Fibroblast of skin of right quadriceps (primary cell): ENCODE results near the gene MEGF8.
"Not testable (repeated sequence)": the region's sequence is repeated elsewhere in the genome, so short reads cannot be mapped to it uniquely, and the experiment has no call there.

Experiments used
- DNase-seq: peaks from one replicate; pipeline ENCODE4 v3.0.0-alpha.2; 2013

MEGF8 gene

GRCh38 chr19:42311657-42312056 lies 13.8 kb upstream of the MEGF8 start:
- DNase-seq: no peak

- no peak for DNase-seq
These were observed 13.1 kb upstream of the MEGF8 start for GRCh38 chr19:42312370-42312769.

GRCh38 chr19:42313096-42313839 lies 12.2 kb upstream of the MEGF8 start, which contains the start of gene TMEM145:
TSS of gene TMEM145 (plus strand) at chr19:42313309. CDS start at chr19:42313377, 68 bp downstream.
- DNase-seq: no peak

GRCh38 chr19:42313840-42314755 lies 11.3 kb upstream of the MEGF8 start:
- DNase-seq: no peak

- DNase-seq: no peak
These were observed 10.4 kb upstream of the MEGF8 start for GRCh38 chr19:42315024-42315423.

- DNase-seq: no peak
These were observed 8.9 kb upstream of the MEGF8 start for GRCh38 chr19:42316223-42317211.

GRCh38 chr19:42317535-42317934 lies 7.9 kb upstream of the MEGF8 start:
- DNase-seq: no peak

- DNase-seq: no peak
These were observed 3.1 kb upstream of the MEGF8 start for GRCh38 chr19:42322305-42322704.

DNA sequence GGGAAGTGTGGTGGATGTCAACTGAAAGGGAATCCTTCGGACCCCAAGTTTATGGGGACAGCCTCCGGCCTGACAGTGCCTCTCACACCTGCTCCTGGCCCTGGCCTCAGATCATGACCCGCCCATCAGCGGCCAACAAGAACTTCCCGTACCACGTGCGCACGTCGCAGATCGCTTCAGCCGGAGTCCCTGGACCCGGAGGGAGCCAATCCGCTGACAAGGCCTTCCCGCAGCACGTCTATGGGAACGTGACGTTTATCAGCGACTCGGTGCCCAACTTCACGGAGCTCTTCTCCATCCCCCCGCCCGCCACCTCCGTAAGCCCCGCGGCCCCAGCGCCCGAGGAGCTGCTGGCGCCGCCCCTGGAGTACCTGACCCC lies 2.0 kb upstream of the MEGF8 start:
- no peak for DNase-seq

- DNase-seq: no peak
These were observed 1.4 kb upstream of the MEGF8 start for GRCh38 chr19:42323852-42324654.

DNA sequence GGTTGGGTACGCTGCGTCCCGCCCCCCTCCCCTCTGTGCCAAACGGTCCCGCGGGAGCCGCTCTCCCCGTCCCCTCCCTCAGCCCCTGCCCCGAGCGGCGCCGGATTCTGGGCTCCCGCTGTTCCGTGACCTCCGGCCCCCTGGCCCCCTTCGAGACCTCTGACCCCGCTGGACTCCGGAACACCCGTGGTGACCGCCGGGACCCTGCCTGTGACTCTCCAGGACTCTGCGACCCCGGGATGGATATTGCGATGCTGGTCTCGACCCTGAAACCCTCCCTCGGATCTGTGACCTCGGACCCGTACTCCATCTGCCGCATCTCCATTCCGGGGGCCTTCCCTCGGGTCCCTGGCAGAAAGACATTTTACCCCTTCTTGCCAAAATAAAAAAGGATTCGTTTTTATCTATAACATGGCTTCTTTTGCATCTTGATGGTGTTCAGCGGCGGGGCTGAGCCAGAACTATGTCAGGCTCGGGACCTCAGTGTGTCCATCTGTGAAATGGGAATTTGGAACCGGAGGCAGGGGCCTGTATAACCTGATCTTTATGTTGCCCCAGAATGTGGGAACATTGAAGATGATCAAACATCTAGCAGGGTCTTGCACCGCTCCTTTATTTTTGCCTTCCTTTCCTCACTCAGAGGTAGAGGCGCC lies 654 bp upstream of the MEGF8 start:
- DNase-seq: no peak

GRCh38 chr19:42325896-42326771 lies 699 bp downstream of the MEGF8 start:
- no peak for DNase-seq

DNA sequence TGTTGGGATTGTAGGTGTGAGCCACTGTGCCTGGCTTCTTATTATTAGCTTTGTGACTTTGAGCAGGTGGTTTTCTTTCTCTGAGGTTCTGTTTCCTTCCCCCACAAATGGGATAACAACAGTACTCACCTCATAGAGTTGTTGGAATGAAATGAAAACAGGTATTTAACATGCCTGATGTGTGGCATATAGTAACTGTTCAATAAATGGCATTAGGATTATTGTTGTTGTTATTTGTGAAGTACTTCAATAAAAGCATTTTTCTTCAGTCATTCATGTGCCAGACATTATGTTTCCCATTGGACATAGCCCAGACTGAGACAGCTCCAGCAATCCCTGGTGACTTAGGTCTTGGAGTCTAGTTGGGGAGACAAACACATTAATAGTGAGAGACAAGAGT lies 1.5 kb downstream of the MEGF8 start:
- DNase-seq: no peak

GRCh38 chr19:42327381-42327780 lies 1.9 kb downstream of the MEGF8 start:
- DNase-seq: no peak

GRCh38 chr19:42328106-42328505 lies 2.7 kb downstream of the MEGF8 start:
- DNase-seq: no peak

GRCh38 chr19:42328854-42329253 lies 3.4 kb downstream of the MEGF8 start:
- DNase-seq: no peak

- DNase-seq: peak; percentile 58
These were observed 4.8 kb downstream of the MEGF8 start for GRCh38 chr19:42330241-42330711.

DNA sequence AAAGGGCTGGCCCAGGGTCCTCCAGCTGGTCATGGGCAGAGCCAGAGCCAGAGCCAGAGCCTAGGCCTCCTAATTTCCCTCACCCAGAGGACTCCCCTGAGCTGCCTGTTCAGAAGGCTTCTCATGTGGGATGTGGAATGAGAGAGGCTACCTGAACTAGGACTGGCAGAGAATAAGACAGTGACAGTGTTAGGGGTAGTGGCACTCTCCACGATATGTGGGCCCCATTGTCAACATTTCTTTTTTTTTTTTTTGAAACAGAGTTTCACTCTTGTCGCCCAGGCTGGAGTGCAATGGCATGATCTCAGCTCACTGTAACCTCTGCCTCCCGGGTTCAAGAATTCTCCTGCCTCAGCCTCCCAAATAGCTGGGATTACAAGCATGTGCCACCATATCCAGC lies 5.9 kb downstream of the MEGF8 start:
- not testable (repeated sequence) for DNase-seq

GRCh38 chr19:42332059-42332458 lies 6.6 kb downstream of the MEGF8 start:
- no peak for DNase-seq

- no peak for DNase-seq
These were observed 7.6 kb downstream of the MEGF8 start for GRCh38 chr19:42333018-42333417.
